Retinal pigment epithelial cell (primary cell): ENCODE results near the gene MIPOL1.

Experiments used
- DNase-seq: peaks from one replicate; pipeline ENCODE4 v3.0.0-alpha.2; 2010; ENCODE audit warnings: low read depth
- H3K4me3 ChIP-seq: 2 replicates; pipeline ENCODE4 v1.5.1; 2011; ENCODE audit warnings: mild to moderate bottlenecking, low read length, control low read depth, moderate library complexity
- CTCF ChIP-seq: conservative IDR thresholded peaks from 2 replicates; pipeline ENCODE4 v1.5.1; 2011; ENCODE audit warnings: low read depth, low read length, control low read depth, inconsistent platforms

MIPOL1 gene

GRCh38 chr14:37436519-37436918 lies 238.8 kb downstream of the MIPOL1 start:
- DNase-seq, result no peak
- no peak for TF ChIP-seq CTCF
- H3K4me3 ChIP-seq, result no peak overlapping the region

GRCh38 chr14:37437490-37437889 lies 239.8 kb downstream of the MIPOL1 start:
- no peak overlapping the region for H3K4me3 ChIP-seq
- no peak for TF ChIP-seq CTCF
- no peak for DNase-seq

GRCh38 chr14:37438444-37438843 lies 240.7 kb downstream of the MIPOL1 start:
- TF ChIP-seq CTCF, result no peak
- H3K4me3 ChIP-seq, result no peak overlapping the region
- DNase-seq, result no peak

GRCh38 chr14:37443461-37443860 lies 245.7 kb downstream of the MIPOL1 start:
- DNase-seq, result no peak
- no peak for TF ChIP-seq CTCF
- no peak overlapping the region for H3K4me3 ChIP-seq

- no peak overlapping the region for H3K4me3 ChIP-seq
- no peak for TF ChIP-seq CTCF
- DNase-seq, result no peak
Measured at GRCh38 chr14:37447883-37448391, 250.2 kb downstream of the MIPOL1 start.

- TF ChIP-seq CTCF, result no peak
- no peak for DNase-seq
- no peak overlapping the region for H3K4me3 ChIP-seq
Measured at GRCh38 chr14:37452323-37452722, 254.6 kb downstream of the MIPOL1 start.

- no peak for TF ChIP-seq CTCF
Measured at GRCh38 chr14:37453985-37454384, 256.2 kb downstream of the MIPOL1 start.

More at GRCh38 chr14:37453985-37454384, 256.2 kb downstream of the MIPOL1 start:
- DNase-seq, result no peak
- no peak overlapping the region for H3K4me3 ChIP-seq
